Activated CD4-positive, alpha-beta memory T cell treated with anti-CD3 and anti-CD28 coated beads for 36 hours (primary cell): ENCODE data around the gene HBQ1. TPM values are rescaled to one million over a fixed set of nuclear protein-coding genes. Genes with fewer than 3 reads are reported as not detected.
"Not testable (repeated sequence)": the region's sequence is repeated elsewhere in the genome, so short reads cannot be mapped to it uniquely, and the experiment has no call there.

Experiments
- CTCF ChIA-PET: fragments of 350-600 bp; sonication (Branson Sonifier 250); formaldehyde crosslinking; loops from one replicate; lab custom pipeline; 2021; ENCODE audit warnings: antibody characterized with exemption, inconsistent platforms; lab: Charles Lee
- POLR2A ChIA-PET: fragments of 350-600 bp; sonication (Branson Sonifier 250); formaldehyde crosslinking; loops from one replicate; lab custom pipeline; 2021; ENCODE audit warnings: antibody characterized with exemption; lab: Charles Lee
- DNase-seq: peaks from one replicate; pipeline ENCODE4 v3.0.0-alpha.2; 2020
- H3K27ac Mint-ChIP-seq: one replicate; pipeline ENCODE4 v1.8.0; 2021; ENCODE audit warnings: mixed read lengths
- H3K27me3 Mint-ChIP-seq: one replicate; pipeline ENCODE4 v1.8.0; 2021; ENCODE audit warnings: mixed read lengths
- H3K36me3 Mint-ChIP-seq: one replicate; pipeline ENCODE4 v1.8.0; 2021; ENCODE audit warnings: mixed read lengths
- H3K4me1 Mint-ChIP-seq: one replicate; pipeline ENCODE4 v1.8.0; 2021; ENCODE audit warnings: low read depth, mixed read lengths
- H3K4me3 Mint-ChIP-seq: one replicate; pipeline ENCODE4 v1.8.0; 2021; ENCODE audit warnings: mild to moderate bottlenecking, mixed read lengths
- H3K9me3 Mint-ChIP-seq: one replicate; pipeline ENCODE4 v1.8.0; 2021; ENCODE audit warnings: mixed read lengths
- intact Hi-C: fragments of 100-400 bp; cut with micrococcal nuclease; formaldehyde crosslinking; loops from one replicate; pipeline ENCODE4 v1.15.1; 2023
- total RNA-seq, 2 experiments: library from RNA; stranded (reverse); gene quantifications; one replicate each; pipeline ENCODE4 v1.2.3, GENCODE V29; 2021

The HBQ1 gene
- total RNA-seq, 2 experiments from 2014 or later, result not detected

GRCh38 chr16:229731-230281 is 49.5 kb downstream of the HBQ1 start:
- H3K27me3 Mint-ChIP-seq, result no peaks in the 10 kb centered on the region
- H3K4me1 Mint-ChIP-seq, result peaks cover 33% of the 10 kb centered on the region
- H3K9me3 Mint-ChIP-seq, result no peaks in the 10 kb centered on the region
- ChIA-PET POLR2A (interaction anchor here (1.6 kb wide), 1 partner anchor 20 kb away, joined by 3 read pairs; no protein-coding TSS in a partner anchor), CTCF (interaction anchor here (1.3 to 1.4 kb wide), 2 partner anchors 123 to 128 kb away, joined by 4 read pairs; no protein-coding TSS in a partner anchor)
- H3K27ac Mint-ChIP-seq, result peak overlapping the region; percentile 39
- peak overlapping the region; percentile 89 for H3K4me3 Mint-ChIP-seq
- no peak for DNase-seq
- peaks cover 25% of the 10 kb centered on the region for H3K36me3 Mint-ChIP-seq
- intact Hi-C loops, result no loop called here

- H3K9me3 Mint-ChIP-seq, H3K27me3 Mint-ChIP-seq, H3K4me3 Mint-ChIP-seq, H3K27ac Mint-ChIP-seq, DNase-seq, intact Hi-C loops: not testable (repeated sequence)
- ChIA-PET POLR2A (interaction anchor here (0.6 kb wide), 1 partner anchor 106 kb away, joined by 5 read pairs; no protein-coding TSS in a partner anchor), CTCF (interaction anchor here (1.3 to 1.4 kb wide), 2 partner anchors 123 to 127 kb away, joined by 4 read pairs; no protein-coding TSS in a partner anchor)
- Mint-ChIP-seq H3K4me1 (peaks cover 37% of the 10 kb centered on the region), H3K36me3 (peaks cover 23% of the 10 kb centered on the region)
Measured at GRCh38 chr16:230351-230750, 50.1 kb downstream of the HBQ1 start.

Other genes with a start within 250 kb of the HBQ1 start
- gene POLR3K, start 126.9 kb upstream of the HBQ1 start, total RNA-seq, result 10 to 100 TPM; 39.9 to 45.3 TPM
- gene SNRNP25, start 126.6 kb upstream of the HBQ1 start, total RNA-seq, result 10 to 100 TPM; 48.5 to 51.1 TPM
- under 1 TPM in 1 of 2 experiments, not detected in 1; 0.43 TPM for gene RHBDF1, start 107.8 kb upstream of the HBQ1 start, total RNA-seq
- 10 to 100 TPM; 53.1 to 58.7 TPM for gene MPG, start 102.2 kb upstream of the HBQ1 start, total RNA-seq
- 10 to 100 TPM; 36.6 to 42.9 TPM for gene NPRL3, start 41.8 kb upstream of the HBQ1 start, total RNA-seq
- not detected for gene HBZ, start 27.8 kb upstream of the HBQ1 start, total RNA-seq
- gene HBM, start 14.5 kb upstream of the HBQ1 start, total RNA-seq, result not detected
- not detected for gene HBA2, start 7.6 kb upstream of the HBQ1 start, total RNA-seq
- gene HBA1, start 3.8 kb upstream of the HBQ1 start, total RNA-seq, result not detected
- gene LUC7L, start 49.0 kb downstream of the HBQ1 start, total RNA-seq, result 10 to 100 TPM; 57.0 to 60.8 TPM
- gene FAM234A, start 54.4 kb downstream of the HBQ1 start, total RNA-seq, result 10 to 100 TPM; 15.7 to 18.4 TPM
- under 1 TPM in 1 of 2 experiments, not detected in 1; 0.14 TPM for gene RGS11, start 95.5 kb downstream of the HBQ1 start, total RNA-seq
- gene ARHGDIG, start 100.1 kb downstream of the HBQ1 start, total RNA-seq, result not detected
- gene PDIA2, start 102.7 kb downstream of the HBQ1 start, total RNA-seq, result not detected
- gene AXIN1, start 172.3 kb downstream of the HBQ1 start, total RNA-seq, result 10 to 100 TPM; 18.6 to 20.5 TPM
- 10 to 100 TPM; 76.8 to 77.3 TPM for gene MRPL28, start 190.1 kb downstream of the HBQ1 start, total RNA-seq
- 10 to 100 TPM; 30.6 to 31.5 TPM for gene PGAP6, start 201.5 kb downstream of the HBQ1 start, total RNA-seq
- gene NME4, start 216.7 kb downstream of the HBQ1 start, total RNA-seq, result 10 to 100 TPM; 62.1 to 62.5 TPM
- 1 to 10 TPM; 8.5 to 8.8 TPM for gene DECR2, start 221.4 kb downstream of the HBQ1 start, total RNA-seq
- gene RAB11FIP3, start 245.2 kb downstream of the HBQ1 start, total RNA-seq, result 10 to 100 TPM; 14.8 to 18.4 TPM